Prostate gland (tissue), 2 donors: Measurements from ENCODE around the gene NTMT1.
"Not testable (repeated sequence)": the region's sequence is repeated elsewhere in the genome, so short reads cannot be mapped to it uniquely, and the experiment has no call there.

ENCODE experiments used
- POLR2AphosphoS5 ChIP-seq: sonication (generic); formaldehyde crosslinking; IDR thresholded peaks from one replicate; pipeline ENCODE4 v1.6.1; 2017; ENCODE audit warnings: antibody characterized with exemption
- TF ChIP-seq, protein P1 (sequence below), 4 experiments: fragments of 200-600 bp in 2 of 4; fragments of 450-650 bp in 2 of 4; sonication (generic) in 2 of 4; IDR thresholded peaks; 1 replicate in 3 of 4; 2 replicates in 1 of 4; pipeline ENCODE4 v1.5.1; 2016 to 2019; ENCODE audit warnings: antibody characterized with exemption in 4 of 4, mild to moderate bottlenecking in 2 of 4, moderate library complexity in 2 of 4

DNA sequence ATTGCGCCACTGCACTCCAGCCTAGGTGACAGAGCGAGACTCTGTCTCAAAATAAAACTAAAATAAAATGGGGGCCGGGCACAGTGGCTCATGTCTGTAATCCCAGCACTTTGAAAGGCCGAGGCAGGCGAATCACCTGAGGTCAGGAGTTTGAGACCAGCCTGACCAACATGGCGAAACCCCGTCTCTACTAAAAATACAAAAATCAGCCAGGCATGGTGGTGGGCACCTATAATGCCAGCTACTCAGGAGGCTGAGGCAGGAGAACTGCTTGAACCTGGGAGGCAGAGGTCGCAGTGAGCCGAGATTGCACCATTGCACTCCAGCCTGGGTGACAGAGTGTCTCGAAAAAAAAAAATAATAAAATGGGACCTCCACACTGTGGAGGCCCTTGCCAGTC is 10.4 kb downstream of the NTMT1 start:
- TF ChIP-seq, protein P1, sequence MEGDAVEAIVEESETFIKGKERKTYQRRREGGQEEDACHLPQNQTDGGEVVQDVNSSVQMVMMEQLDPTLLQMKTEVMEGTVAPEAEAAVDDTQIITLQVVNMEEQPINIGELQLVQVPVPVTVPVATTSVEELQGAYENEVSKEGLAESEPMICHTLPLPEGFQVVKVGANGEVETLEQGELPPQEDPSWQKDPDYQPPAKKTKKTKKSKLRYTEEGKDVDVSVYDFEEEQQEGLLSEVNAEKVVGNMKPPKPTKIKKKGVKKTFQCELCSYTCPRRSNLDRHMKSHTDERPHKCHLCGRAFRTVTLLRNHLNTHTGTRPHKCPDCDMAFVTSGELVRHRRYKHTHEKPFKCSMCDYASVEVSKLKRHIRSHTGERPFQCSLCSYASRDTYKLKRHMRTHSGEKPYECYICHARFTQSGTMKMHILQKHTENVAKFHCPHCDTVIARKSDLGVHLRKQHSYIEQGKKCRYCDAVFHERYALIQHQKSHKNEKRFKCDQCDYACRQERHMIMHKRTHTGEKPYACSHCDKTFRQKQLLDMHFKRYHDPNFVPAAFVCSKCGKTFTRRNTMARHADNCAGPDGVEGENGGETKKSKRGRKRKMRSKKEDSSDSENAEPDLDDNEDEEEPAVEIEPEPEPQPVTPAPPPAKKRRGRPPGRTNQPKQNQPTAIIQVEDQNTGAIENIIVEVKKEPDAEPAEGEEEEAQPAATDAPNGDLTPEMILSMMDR (IDR thresholded peaks at IDR 0.05): not testable (repeated sequence)
- TF ChIP-seq POLR2AphosphoS5: not testable (repeated sequence)
